CD14-positive monocyte (primary cell): Measurements from ENCODE around the gene LIPA. TPM values are rescaled to one million over a fixed set of nuclear protein-coding genes. Genes with fewer than 3 reads are reported as not detected.

ENCODE experiments used
- DNase-seq, 3 donors: peaks; one replicate each; pipeline ENCODE4 v3.0.0-alpha.2; 2011 to 2022
- H2AFZ ChIP-seq: 2 replicates; pipeline ENCODE4 v1.6.0; 2012; ENCODE audit warnings: mild to moderate bottlenecking, low read depth, low read length, inconsistent platforms; ENCODE audit not compliant: insufficient read depth, poor library complexity, severe bottlenecking
- H3K27ac ChIP-seq, 2 donors: 1 replicate in 1 of 2; 2 replicates in 1 of 2; pipeline ENCODE4 v1.5.1; 2012 to 2013; ENCODE audit warnings: low read length in 2 of 2, control low read depth in 1 of 2, inconsistent platforms in 1 of 2, low read depth in 1 of 2, mild to moderate bottlenecking in 1 of 2
- H3K27me3 ChIP-seq, 2 donors: one replicate each; pipeline versions ENCODE4 v1.6.0 to v1.6.1; 2011 to 2013; ENCODE audit warnings: low read length in 2 of 2; ENCODE audit not compliant: control insufficient read depth in 2 of 2, insufficient read depth in 2 of 2
- H3K36me3 ChIP-seq, 2 donors: replicated peaks in 1 of 2; 1 replicate in 1 of 2; 2 replicates in 1 of 2; pipeline versions ENCODE4 v1.5.1 to v1.6.1; 2012 to 2013; ENCODE audit warnings: low read length in 2 of 2, control low read depth in 1 of 2, inconsistent platforms in 1 of 2, mild to moderate bottlenecking in 1 of 2; ENCODE audit not compliant: insufficient read depth in 2 of 2, control insufficient read depth in 1 of 2
- H3K4me1 ChIP-seq, 2 donors: 1 replicate in 1 of 2; 2 replicates in 1 of 2; pipeline versions ENCODE4 v1.5.1 to v1.6.1; 2012 to 2013; ENCODE audit warnings: low read length in 2 of 2, control low read depth in 1 of 2, inconsistent platforms in 1 of 2, mild to moderate bottlenecking in 1 of 2, moderate library complexity in 1 of 2; ENCODE audit not compliant: insufficient read depth in 2 of 2, control insufficient read depth in 1 of 2
- H3K4me2 ChIP-seq: replicated peaks from 2 replicates; pipeline ENCODE3; 2012; ENCODE audit warnings: low read length, moderate library complexity, mild to moderate bottlenecking; ENCODE audit not compliant: poor library complexity, severe bottlenecking; ENCODE audit errors: extremely low read depth
- H3K4me3 ChIP-seq, 3 experiments: fragments of 200-600 bp in 1 of 3; sonication (generic) in 1 of 3; replicated peaks in 1 of 3; 1 replicate in 2 of 3; 2 replicates in 1 of 3; pipeline ENCODE4 v1.5.1; 2011 to 2013; ENCODE audit warnings: low read length in 3 of 3, mild to moderate bottlenecking in 3 of 3, control low read depth in 2 of 3, low read depth in 2 of 3, inconsistent platforms in 1 of 3, moderate library complexity in 1 of 3
- H3K79me2 ChIP-seq: 2 replicates; pipeline ENCODE4 v1.6.0; 2012; ENCODE audit warnings: mild to moderate bottlenecking, control low read depth, inconsistent platforms, low read length, moderate library complexity; ENCODE audit not compliant: insufficient read depth
- H3K9ac ChIP-seq: 2 replicates; pipeline ENCODE4 v1.6.0; 2017; ENCODE audit warnings: low read length, mild to moderate bottlenecking; ENCODE audit not compliant: insufficient read depth, poor library complexity, severe bottlenecking
- H3K9me3 ChIP-seq, 2 donors: replicated peaks in 1 of 2; 1 replicate in 1 of 2; 2 replicates in 1 of 2; pipeline versions ENCODE4 v1.5.1 to v1.6.1; 2012 to 2013; ENCODE audit warnings: low read length in 2 of 2, control low read depth in 1 of 2; ENCODE audit not compliant: control insufficient read depth in 1 of 2, insufficient read depth in 1 of 2
- H4K20me1 ChIP-seq: 2 replicates; pipeline ENCODE4 v1.6.0; 2012; ENCODE audit warnings: mild to moderate bottlenecking, low read length, control low read depth, moderate library complexity; ENCODE audit not compliant: insufficient read depth
- H3K27ac Mint-ChIP-seq, 7 donors: one replicate each; pipeline ENCODE4 v1.8.0; 2020; ENCODE audit warnings: mild to moderate bottlenecking in 7 of 7, mixed read lengths in 7 of 7, moderate library complexity in 6 of 7, inconsistent platforms in 2 of 7
- H3K27me3 Mint-ChIP-seq, 3 donors: one replicate each; pipeline ENCODE4 v1.8.0; 2021 to 2022; ENCODE audit warnings: low read depth in 3 of 3, mild to moderate bottlenecking in 3 of 3, mixed read lengths in 3 of 3, moderate library complexity in 3 of 3, inconsistent platforms in 1 of 3
- H3K36me3 Mint-ChIP-seq, 2 donors: one replicate each; pipeline ENCODE4 v1.8.0; 2020; ENCODE audit warnings: mixed read lengths in 2 of 2, inconsistent platforms in 1 of 2, mild to moderate bottlenecking in 1 of 2
- H3K4me1 Mint-ChIP-seq: one replicate; pipeline ENCODE4 v1.8.0; 2020; ENCODE audit warnings: mild to moderate bottlenecking, mixed read lengths
- H3K4me3 Mint-ChIP-seq, 2 donors: one replicate each; pipeline ENCODE4 v1.8.0; 2020; ENCODE audit warnings: mild to moderate bottlenecking in 2 of 2, mixed read lengths in 2 of 2, moderate library complexity in 1 of 2
- H3K9me3 Mint-ChIP-seq, 7 donors: one replicate each; pipeline ENCODE4 v1.8.0; 2020 to 2022; ENCODE audit warnings: mixed read lengths in 7 of 7, mild to moderate bottlenecking in 6 of 7, moderate library complexity in 6 of 7, inconsistent platforms in 2 of 7
- whole genome bisulfite sequencing: methylation state at CpG from one replicate; pipeline ENCODE4 v1.1.5; 2013; ENCODE audit warnings: missing lambda C conversion rate; ENCODE audit not compliant: insufficient coverage; 5-methylcytosine and 5-hydroxymethylcytosine counted together
- intact Hi-C, 2 donors: fragments of 100-400 bp; cut with micrococcal nuclease; formaldehyde crosslinking; loops; one replicate each; pipeline versions ENCODE4 v1.15.0 to v1.15.1; 2023
- polyA plus RNA-seq, 3 donors: library from polyadenylated mRNA; depleted of rRNA in 1 of 3; unstranded in 2 of 3; stranded (reverse) in 1 of 3; fragments of 300-500 nt in 2 of 3; fragments of >200 nt in 1 of 3; fragmentation: Illumina TruSeq in 2 of 3; gene quantifications; 1 replicate in 2 of 3; 2 replicates in 1 of 3; pipeline ENCODE4 v1.2.3, GENCODE V29; 2012 to 2021
- TF ChIP-seq, protein P1 (sequence below): fragments of 200-600 bp; IDR thresholded peaks from one replicate; pipeline ENCODE4 v1.8.0; 2022; ENCODE audit warnings: antibody characterized with exemption, mild to moderate bottlenecking

LIPA gene
- polyA plus RNA-seq, 3 donors, result 37.4 to 353 (median 289) TPM

DNA sequence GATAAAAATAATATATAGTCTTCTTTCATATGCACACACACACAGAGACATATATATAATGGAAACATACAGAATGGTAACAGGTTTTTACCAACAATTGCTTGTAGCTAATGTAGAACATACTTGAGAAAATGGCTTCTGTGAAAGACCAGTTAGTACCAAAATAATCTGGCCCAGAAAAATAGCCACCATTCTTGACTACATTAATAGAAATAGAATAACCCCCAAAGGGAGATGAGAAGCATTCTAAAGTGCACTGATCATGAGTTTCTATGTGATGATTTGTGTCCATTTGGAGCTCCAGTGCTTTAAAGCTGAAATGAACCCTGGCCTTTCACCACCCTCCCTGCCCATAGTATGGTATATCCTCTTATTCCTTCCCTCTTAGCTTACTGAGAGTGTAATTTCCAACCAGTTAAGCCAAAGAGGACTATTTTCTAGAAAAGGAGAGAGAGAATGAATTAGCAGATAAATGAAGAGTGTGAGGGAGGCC, 27.4 kb upstream of the LIPA start:
- no peaks in the 10 kb centered on the region for H4K20me1 ChIP-seq
- no peaks in the 10 kb centered on the region for H3K27me3 ChIP-seq
- Mint-ChIP-seq H3K4me1 (peaks cover 8% of the 10 kb centered on the region), H3K36me3 (no peaks in the 10 kb centered on the region), H3K4me3 (no peak overlapping the region), H3K27ac (no peak overlapping the region), H3K9me3 (no peaks in the 10 kb centered on the region), H3K27me3 (peaks cover 0 to 1% (median 0%) of the 10 kb centered on the region in 3 donors)
- no peaks in the 10 kb centered on the region for H3K4me1 ChIP-seq
- H3K9me3 ChIP-seq, result no peaks in the 10 kb centered on the region
- DNase-seq, result no peak
- no peak overlapping the region for H3K4me2 ChIP-seq
- H3K4me3 ChIP-seq, result no peak overlapping the region
- no peaks in the 10 kb centered on the region for H3K79me2 ChIP-seq
- TF ChIP-seq, protein P1, sequence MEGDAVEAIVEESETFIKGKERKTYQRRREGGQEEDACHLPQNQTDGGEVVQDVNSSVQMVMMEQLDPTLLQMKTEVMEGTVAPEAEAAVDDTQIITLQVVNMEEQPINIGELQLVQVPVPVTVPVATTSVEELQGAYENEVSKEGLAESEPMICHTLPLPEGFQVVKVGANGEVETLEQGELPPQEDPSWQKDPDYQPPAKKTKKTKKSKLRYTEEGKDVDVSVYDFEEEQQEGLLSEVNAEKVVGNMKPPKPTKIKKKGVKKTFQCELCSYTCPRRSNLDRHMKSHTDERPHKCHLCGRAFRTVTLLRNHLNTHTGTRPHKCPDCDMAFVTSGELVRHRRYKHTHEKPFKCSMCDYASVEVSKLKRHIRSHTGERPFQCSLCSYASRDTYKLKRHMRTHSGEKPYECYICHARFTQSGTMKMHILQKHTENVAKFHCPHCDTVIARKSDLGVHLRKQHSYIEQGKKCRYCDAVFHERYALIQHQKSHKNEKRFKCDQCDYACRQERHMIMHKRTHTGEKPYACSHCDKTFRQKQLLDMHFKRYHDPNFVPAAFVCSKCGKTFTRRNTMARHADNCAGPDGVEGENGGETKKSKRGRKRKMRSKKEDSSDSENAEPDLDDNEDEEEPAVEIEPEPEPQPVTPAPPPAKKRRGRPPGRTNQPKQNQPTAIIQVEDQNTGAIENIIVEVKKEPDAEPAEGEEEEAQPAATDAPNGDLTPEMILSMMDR, result no peak
- H3K36me3 ChIP-seq, result no peaks in the 10 kb centered on the region
- no peak overlapping the region for H3K9ac ChIP-seq
- H2AFZ ChIP-seq, result no peak overlapping the region
- no peak overlapping the region for H3K27ac ChIP-seq
- intact Hi-C loops, result no loop called here

DNA sequence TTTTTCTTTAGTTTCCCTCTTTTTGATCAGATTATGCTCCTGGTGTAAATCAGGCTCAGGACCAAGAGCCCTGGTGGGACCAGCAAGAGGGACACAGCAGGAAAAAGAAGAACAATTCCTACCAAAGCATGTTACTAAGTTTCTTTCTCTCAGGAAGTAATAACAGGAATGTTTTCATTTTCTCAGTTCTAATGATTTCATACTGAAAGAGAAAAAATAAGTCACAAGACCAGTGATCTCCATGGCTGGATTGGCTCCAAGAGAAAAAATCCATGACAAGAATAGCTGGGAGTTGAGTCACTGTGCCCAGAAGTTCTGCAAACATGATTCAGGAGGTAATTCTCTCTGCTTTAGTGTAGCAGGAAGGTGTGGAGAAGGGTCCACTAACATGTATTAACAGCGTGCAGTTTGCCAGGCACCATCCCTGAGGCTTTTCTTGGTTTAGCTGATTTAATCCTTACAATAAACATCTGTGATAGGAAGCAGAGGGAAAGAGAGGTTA, 26.5 kb upstream of the LIPA start:
- H3K79me2 ChIP-seq, result no peaks in the 10 kb centered on the region
- H3K27me3 ChIP-seq, result no peaks in the 10 kb centered on the region
- H3K4me1 ChIP-seq, result no peaks in the 10 kb centered on the region
- H2AFZ ChIP-seq, result no peak overlapping the region
- Mint-ChIP-seq H3K36me3 (no peaks in the 10 kb centered on the region), H3K9me3 (no peaks in the 10 kb centered on the region), H3K27me3 (peaks cover 0 to 2% (median 1%) of the 10 kb centered on the region in 3 donors), H3K27ac (peak overlapping the region in 1 of 7 donors; percentile 41), H3K4me1 (peaks cover 4% of the 10 kb centered on the region), H3K4me3 (no peak overlapping the region)
- no peaks in the 10 kb centered on the region for H3K9me3 ChIP-seq
- no peak overlapping the region for H3K9ac ChIP-seq
- no peaks in the 10 kb centered on the region for H3K36me3 ChIP-seq
- H3K4me2 ChIP-seq, result no peak overlapping the region
- TF ChIP-seq, protein P1, result no peak
- no peaks in the 10 kb centered on the region for H4K20me1 ChIP-seq
- intact Hi-C loops, result no loop called here
- no peak for DNase-seq
- 100% methylated on average over 1 of the region's 1 CpG for WGBS
- no peak overlapping the region for H3K4me3 ChIP-seq
- H3K27ac ChIP-seq, result no peak overlapping the region
